HG03139 (cell line): ENCODE results near the gene EVI5.

Experiments used
- ATAC-seq: cut with Tn5 transposase; IDR thresholded peaks from one replicate; pipeline ENCODE4 v1.9.1; 2021; ENCODE audit not compliant: unreplicated experiment

The EVI5 gene

DNA sequence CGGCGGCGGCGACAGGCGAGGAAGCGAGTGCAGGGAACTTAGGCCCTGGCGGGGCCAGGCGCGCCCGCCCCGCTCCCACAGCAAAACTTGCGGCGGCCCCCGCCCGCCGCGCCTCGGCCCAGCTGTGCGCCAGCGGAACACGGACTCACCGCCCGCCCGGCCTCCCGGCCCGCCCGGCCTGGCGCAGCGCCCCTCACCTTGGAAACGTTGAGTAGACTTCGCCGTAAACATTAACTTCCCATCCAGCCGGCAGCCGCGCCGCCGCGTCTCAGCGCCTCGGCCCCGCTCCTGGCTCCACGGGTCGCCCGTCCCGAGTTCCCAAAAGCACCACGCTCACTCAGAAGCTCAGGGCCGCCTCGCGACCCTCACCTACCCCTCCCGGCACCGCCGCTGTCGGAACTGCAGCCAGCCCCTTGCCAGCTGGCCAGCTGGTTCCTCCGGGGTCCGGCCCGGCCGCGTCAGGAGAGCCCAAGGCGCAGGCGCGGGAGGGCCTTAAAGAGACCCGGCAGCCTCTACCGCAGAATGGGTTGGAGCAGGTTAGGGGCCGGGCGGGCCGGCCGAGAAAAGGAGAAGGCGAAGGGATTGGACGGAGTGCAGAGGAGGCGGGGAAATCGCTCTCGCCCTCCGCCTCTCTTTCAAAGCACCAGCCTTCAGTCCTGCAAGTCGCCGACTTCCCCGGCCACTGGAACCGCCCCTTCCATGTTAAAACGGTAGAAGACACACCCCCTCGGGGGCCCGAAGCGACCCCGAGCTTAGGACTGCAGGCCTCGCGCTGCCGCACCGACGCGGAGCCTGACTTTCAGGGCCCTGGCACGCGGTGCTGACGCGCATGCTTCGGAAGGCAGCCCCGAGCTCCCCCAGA, at the start of gene EVI5:
Gene EVI5, minus strand, starts transcription at position 470 of the 862 bp plus-strand sequence. CDS start 48,562 bp downstream, outside the sequence.
- peak; percentile 93 for ATAC-seq

DNA sequence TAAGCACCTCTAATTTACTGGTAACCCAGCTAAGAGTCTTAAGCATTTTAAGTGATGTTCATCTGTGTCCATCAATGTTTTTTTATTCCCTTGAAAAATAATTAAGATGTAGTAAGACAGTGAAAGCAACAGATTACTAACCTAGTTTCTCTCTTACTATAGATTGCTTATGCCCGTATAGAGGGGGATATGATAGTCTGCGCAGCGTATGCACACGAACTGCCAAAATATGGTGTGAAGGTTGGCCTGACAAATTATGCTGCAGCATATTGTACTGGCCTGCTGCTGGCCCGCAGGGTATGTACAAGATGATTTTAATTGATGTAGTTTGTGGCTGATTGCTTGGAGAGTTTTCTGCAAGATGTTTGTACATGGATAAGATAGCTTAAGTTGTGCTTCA, 49.7 kb upstream of the EVI5 start:
- ATAC-seq = no peak

DNA sequence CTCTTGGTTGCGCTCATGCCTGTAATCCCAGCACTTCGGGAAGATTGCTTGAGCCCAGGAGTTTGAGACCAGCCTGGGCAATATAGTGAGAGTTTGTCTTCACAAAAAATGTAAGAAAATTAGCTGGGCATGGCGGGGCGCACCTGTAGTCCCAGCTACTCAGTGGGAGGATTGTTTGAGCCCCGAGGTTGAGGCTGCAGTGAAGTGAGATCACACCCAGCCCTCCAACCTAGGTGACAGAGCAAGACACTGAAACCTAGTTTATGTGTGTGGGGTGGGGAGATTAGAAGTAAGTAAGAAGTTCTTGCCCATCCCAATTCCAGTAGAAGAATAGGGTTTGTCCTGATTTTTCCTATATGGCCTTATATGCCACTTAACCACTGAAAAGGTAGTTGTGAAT, 48.9 kb upstream of the EVI5 start:
- ATAC-seq = no peak

DNA sequence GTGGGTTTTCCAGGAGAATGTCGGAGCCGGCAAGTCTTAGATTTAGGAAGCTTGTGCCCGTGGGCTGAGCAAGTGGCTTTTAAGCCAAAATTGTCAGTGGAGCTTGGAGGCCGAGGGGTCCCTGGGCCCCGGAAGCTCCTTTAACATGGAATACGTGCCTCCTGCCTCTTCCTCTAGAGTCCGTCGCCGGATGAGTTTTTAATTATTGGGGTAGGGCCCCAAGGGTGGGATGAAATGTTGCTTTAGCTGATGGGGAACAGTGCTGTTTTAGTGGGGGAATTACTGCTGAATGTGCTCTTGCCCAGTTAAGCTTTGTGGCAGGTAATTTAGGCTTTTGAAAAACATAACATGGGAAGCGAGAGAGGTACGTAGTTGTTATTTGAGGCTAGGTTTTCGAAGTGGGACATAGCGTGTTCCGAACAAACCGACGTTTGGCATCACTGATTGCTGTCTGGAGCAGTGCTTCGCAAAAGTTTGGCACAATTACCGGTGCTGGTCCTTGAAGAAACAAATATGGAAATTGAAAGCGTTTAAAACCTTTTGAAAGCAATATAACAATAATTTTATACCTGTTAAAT, 47.7 kb upstream of the EVI5 start:
- peak; percentile 1 for ATAC-seq

DNA sequence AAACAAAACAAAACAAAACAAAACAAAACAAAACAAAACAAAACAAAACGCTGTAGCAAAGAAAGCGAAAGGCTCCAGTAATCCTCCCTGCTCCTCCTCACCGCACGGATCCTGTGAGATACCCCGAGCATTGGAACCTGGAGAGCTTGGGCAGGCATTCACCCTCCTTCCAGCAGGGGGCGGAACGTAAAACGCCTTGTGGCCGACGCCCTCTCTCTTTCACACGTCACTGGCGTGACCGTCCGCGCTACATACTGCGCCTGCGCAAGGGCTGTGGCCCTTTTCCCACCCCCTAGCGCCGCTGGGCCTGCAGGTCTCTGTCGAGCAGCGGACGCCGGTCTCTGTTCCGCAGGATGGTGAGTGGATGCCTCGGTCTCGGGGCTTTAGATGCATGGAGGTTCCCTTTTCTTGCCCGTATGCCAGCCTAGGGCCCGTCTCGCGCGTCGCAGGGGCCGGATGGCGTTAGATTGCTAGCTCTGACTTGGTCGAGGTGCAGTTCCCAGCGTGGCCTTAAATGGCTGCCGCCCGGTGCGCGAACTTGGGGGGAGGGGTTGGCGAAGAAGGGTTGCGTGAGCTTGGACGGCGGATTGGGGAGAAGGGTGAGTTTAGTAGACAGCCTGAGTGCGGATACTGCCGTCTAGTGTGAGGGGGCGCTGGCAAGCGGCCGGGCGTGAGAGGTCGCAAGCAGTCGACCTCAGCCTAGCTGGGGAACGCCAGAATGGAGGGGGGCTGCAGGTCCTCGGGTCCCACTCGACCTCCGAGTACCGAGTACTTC, 47.0 kb upstream of the EVI5 start, which contains the start of gene RPL5:
Gene RPL5, plus strand, starts transcription at position 279 of the 775 bp plus-strand sequence. Its CDS starts 75 bp downstream, at position 354.
- peak; percentile 90 for ATAC-seq

DNA sequence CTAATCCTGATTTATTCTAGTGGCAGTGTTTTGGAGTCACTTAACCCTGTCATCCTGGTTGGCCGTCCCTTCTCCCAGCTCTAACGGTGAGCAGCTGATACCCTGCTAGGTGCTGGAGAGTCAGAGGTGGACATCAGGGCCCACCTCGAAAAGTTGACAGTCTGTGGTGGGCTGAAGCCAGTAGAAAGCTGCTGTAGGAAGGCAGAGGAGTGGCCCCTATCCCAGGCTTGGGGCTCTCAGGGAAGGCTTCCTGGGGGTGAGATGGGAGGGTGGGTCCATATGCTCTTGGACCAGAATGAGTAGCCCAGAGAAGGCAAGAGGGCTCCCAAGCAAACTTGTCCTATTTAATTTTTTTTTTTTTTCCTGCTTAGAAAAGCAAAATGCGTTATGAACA, 46.5 kb upstream of the EVI5 start:
- no peak for ATAC-seq

DNA sequence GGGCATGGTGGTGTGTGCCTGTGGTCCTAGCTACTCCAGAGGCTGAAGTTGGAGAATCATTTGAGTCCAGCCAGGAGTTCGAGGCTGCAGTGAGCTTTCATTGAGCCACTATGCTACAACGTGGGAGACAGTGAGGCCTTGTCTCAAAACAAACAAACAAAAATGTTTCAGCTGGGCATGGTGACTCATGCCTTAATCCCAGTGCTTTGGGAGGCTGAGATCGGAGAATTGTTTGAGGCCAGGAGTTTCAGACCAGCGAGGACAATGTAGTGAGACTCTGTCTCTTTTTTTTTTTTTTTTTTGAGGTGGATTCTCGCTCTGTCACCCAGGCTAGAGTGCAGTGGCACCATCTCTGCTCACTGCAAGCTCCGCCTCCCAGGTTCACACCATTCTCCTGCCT, 41.9 kb upstream of the EVI5 start:
- no peak for ATAC-seq

DNA sequence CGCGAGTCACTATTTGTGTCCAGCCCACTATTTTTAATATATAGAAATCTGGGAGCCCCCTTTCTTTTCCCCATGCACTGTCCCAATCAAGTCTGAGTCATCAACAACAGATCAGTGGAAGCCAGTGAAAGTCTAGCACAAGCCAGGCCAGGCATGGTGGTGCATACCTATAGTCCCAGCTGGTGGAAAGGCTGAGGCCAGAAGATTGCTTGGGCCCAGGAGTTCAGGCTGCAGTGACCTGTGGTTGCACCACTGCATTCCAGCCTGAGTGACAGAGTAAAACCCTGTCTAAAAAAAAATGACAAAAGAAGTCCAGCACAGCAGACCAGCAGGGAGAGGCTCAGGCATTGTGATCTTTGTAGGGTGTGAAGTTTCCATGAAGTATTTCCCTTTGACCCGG, 38.0 kb upstream of the EVI5 start:
- no peak for ATAC-seq

DNA sequence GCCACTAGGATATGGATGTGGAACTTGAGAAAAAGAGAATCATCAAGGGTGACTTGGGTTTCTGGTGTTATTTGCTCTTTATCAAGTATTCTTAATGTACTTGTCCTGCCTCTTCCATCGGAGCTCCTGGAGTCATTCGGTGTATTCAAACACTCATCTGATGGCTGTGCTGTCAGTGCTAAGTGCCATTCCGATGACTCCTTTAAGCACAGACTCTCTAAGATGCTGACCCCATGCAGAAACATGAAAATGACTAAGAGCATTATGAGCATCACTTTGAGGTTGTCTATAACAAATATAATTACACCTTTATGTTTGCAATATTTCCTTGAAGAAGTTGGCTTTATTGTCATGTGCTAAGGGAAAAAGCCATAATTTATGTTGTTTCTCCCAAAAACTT, 35.6 kb upstream of the EVI5 start:
- no peak for ATAC-seq

DNA sequence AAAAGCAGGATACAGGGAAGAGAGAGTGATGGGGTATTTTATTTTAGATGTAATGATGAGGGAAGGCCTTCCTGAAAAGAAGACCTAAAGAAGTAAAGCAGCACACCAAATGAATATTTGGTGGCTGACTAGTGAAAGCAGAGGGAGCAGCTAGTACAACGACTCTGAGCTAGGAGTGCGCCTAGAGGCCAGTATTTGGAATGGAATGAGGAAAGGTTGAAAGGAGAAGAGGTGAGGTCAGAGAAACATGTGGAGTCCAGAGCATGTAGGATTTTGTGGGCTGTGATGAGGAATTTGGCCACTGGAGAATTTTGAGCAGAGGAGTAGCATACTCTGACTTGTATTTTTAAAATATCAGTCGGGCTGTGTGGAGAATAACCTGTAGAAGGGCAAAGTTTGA, 35.1 kb upstream of the EVI5 start:
- ATAC-seq = no peak

DNA sequence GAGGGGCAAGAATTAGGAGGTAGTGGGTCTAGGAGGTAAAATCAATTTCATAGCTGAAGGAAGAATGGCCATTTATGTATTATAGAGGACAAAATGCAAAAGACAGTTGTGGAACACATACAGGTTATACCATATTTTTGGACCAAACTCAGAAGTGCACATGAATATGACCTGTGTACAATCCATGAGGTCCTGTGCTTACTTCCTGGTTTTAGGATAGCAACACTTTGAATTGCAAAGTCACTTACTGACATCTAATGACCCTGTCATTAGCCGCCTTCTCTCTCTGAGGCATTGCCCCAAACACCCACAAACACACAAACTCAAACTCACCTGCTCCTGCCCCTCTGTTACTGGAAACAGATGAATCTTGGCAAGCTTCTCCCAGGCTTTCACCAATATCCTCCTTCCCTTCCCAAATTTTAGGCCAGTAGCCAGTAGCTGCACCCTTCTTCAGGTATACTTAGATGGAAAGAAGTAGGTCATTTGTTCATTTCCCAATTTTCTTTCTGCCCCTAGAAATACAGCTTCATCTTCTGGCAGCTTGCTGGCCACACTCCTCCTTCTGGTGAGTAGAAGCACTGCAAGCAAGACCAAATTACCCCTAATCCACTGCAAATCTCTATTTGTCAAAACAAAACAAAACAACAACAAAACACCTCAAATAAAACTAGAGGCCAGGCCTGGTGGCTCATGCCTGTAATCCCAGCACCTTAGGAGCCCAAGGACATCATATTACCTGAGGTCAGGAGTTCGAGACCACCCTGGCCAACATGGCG, 33.3 kb upstream of the EVI5 start:
- peak; percentile 85 for ATAC-seq

DNA sequence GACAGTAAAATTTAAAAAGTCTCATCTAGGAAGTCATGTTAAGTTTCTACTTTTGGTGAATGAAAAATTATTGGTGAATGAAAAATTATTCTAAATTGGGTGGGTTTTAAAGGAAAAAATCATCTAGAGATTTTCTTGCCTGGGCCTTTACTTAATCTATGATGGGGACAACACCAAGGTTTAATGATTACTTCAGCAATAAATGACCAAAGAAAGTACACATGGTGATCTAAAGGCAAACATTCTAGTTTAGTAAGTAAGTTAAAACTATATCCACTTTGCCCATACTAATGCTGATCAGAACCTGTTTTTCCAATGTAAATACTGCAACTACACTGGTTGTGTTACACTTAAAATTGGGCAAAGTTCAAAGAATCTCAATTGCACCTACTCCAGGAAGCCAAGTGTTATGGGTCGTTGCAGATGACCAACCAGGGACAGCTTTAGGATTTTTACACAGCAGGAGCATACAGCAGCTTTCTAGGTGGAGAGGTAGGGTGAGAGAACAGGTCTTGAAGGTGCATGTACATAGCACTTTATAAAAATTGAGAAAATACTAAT, 32.3 kb upstream of the EVI5 start:
- no peak for ATAC-seq

DNA sequence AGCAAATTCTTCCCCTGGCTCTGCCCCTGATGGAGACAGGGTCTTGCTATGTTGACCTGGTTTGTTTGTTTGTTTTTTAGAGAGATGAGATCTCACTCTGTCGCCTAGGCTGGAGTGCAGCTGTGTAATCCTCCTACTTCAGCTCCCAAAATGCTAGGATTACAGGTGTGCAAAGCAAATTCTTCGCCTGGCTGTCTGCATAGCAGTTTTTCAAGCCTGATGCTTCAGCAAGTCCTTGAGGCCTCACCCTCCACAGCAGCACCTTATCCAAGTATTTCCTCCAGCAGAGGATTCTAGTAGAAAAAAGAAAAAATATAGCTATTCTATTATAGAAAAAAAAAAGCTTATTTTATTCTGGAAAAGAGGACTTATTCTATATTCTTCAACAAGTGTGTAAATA, 31.8 kb upstream of the EVI5 start:
- ATAC-seq = no peak

DNA sequence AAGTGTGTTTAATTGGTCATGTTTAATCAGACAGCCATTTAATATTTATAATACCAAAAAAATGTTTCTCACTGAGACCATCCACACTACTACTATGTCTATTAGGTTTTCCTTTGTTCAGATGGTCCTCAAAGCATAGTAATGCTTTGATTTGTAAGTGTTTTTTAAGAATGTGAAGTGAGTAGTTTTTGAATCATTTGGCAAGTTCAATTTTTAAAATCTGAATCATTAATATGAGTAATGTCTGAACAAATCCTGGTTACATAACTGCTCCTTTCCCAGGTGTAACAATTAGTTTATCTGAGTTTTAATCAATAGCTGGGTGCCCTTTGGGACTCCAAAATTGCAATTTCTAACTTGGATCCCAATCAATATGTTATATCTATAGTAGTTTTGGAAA, 23.5 kb upstream of the EVI5 start:
- ATAC-seq = no peak

DNA sequence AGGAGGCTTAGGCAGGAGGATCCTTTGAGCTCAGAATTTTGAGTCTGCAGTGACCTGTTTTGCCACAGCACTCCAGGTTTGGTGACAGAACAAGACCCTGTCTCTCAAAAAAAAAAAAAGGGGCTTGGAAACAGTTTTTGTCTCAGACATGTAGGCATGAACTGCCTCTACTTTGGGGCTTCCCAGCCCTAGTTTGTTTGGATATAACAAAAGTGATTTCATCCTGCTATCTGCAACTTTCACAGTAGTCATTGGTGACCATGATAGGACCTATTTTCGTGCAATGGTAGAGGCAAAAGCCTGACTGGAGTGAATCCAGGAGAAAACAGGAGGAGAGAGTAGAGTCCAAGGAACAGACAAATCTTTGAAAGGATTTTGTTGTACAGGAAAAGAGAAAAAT, 20.3 kb upstream of the EVI5 start:
- ATAC-seq = no peak

DNA sequence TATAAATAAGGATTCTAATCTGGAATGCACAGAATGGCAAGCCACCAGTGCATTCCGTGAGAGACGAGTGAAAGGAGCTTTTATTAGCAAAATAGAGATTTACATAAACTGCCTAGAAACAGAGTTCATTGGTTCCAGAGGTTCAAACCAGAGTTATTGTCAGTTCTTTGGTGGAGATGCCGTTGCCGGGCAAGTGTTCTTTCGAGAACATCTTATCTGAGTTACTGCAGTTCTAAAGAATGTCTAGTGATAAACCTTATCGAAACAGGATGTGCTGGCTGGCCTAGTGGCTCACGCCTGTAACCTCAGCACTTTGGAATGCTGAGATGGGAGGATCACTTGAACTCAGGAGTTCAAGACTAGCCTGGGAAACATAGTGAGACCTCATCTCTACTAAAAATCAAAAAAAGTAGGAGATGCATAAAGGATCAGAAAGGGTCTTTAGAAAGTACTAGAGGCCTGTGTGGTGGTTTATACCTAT, 19.9 kb upstream of the EVI5 start:
- no peak for ATAC-seq

DNA sequence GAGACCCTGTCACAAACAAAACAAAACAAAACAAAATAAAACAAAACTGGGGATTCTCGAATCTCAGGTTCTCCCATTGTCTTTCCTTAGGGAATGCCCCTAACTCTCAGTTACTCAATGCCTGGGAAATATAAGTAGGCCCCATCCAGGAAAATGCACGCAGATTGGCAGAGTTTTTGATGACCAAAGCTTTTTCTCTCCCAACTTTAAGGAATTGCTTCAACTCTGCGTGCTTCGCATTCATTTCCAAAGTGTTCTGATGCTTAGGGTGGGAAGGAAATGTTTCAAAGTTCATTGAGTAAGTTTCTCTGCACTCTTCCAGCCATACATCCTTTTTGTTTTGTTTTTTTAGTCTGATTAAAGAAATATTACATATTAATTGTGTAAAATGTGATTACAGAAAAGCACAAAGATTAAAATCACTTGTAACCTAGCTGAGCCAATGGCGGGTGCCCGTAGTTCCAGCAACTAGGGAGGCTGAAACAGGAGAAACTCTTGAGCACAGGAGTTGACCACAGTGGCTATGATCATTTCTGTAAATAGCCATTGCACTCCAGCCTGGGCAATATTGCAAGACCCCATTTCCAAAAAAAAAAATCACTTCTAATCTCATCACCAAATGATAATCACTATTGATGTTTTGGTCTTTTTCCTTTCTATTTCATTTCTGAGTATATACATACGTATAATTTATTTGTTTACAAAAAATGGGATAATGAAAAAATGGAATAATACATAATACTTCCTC, 18.4 kb upstream of the EVI5 start:
- ATAC-seq = no peak

DNA sequence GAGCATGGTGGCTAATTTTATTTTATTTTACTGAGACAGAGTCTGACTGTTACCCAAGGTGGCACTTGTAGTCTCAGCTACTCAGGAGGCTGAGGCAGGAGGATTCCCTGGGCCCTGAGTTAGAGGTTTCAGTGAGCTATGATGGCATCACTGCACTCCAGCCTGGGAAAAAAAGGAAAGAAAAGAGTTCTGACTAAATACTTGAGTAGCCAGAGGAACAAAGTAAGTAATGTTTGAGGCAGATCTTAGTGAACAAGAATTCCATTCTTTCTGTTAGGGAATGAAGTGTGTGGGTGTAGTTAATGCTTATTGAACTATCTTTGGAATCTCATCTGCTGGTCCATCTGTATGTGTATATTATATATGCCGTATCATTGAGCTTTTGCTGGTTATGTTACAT, 13.1 kb upstream of the EVI5 start:
- no peak for ATAC-seq

DNA sequence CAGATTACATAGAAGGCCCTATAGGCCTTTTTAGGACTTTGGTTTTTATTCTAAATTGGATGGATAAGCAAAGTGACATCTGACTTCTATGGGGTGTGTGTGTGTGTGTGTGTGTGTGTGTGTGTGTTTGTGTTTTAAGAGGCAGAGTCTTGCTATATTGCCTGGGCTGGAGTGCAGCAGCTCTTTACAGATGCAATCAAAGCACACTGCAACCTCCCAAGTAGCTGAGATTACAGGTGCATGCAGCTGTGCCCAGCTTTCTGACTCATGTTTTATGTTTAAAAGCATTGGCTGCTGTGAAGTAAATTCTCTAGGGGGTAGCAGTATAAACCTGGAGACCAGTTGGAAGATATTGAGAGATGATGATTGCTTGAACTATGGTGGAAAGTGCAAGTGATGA, 12.4 kb upstream of the EVI5 start:
- no peak for ATAC-seq

DNA sequence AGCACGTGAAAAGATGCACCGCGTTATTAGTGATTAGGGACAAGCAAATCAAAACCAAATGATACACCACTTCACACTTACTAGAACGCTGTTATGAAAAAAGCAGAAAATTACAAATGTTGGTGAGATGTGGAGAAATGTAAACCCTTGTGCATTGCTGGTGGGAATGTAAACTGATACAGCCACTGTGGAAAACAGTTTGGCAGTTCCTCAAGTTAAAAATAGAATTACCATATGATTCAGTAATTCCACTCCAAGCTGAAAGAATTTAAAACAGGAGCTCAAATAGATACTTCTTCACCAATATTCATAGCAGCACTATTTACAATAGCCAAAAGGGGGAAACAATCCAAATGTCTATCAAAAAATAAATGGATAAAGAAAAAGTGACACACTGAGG, 10.3 kb upstream of the EVI5 start:
- ATAC-seq = no peak
